OCI-LY1 (cell line): ENCODE data around the gene POGLUT3.

ENCODE experiments used
- EZH2 ChIP-seq: fragments of 200-600 bp; sonication (generic), shearing (Covaris generic); IDR thresholded peaks from 2 replicates; pipeline ENCODE4 v1.8.0; 2017; ENCODE audit warnings: borderline replicate concordance, mixed run types, mild to moderate bottlenecking, antibody characterized with exemption, low read length, moderate library complexity, mixed read lengths
- TF ChIP-seq, protein P1 (sequence below): fragments of 200-600 bp; sonication (generic), shearing (Covaris generic); IDR thresholded peaks from 2 replicates; pipeline ENCODE4 v1.5.1; 2017; ENCODE audit warnings: mild to moderate bottlenecking, antibody characterized with exemption, low read length, moderate library complexity, mixed read lengths

DNA sequence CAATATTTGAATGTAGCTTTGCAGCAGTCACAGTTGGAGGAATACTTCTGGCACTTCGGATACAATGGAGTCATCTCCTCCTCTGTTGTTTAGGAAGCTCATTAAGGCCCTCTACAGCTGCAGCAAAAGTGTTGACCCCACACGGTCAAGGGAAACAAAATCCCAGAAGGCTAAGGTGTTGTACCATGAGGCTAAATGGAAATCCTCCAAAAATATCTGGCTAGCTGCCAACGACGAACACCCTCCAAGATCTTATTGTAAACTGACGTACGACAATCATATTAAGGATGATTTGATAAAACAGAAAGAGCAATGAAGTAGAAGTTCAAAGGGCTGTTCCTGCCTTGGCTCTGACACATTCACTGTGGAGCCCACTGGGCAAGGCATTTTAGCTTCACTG is 4.0 kb downstream of the POGLUT3 start:
- TF ChIP-seq, protein P1, sequence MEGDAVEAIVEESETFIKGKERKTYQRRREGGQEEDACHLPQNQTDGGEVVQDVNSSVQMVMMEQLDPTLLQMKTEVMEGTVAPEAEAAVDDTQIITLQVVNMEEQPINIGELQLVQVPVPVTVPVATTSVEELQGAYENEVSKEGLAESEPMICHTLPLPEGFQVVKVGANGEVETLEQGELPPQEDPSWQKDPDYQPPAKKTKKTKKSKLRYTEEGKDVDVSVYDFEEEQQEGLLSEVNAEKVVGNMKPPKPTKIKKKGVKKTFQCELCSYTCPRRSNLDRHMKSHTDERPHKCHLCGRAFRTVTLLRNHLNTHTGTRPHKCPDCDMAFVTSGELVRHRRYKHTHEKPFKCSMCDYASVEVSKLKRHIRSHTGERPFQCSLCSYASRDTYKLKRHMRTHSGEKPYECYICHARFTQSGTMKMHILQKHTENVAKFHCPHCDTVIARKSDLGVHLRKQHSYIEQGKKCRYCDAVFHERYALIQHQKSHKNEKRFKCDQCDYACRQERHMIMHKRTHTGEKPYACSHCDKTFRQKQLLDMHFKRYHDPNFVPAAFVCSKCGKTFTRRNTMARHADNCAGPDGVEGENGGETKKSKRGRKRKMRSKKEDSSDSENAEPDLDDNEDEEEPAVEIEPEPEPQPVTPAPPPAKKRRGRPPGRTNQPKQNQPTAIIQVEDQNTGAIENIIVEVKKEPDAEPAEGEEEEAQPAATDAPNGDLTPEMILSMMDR = no peak
- TF ChIP-seq EZH2 = no peak
